ENCODE data around the gene IFIH1. TPM values are rescaled to one million over a fixed set of nuclear protein-coding genes. Genes with fewer than 3 reads are reported as not detected.

Gene IFIH1
- total RNA-seq, 3 donors from 2014 or later (not counting 1 experiment from before 2014, with no cell fraction given) = 36.7 to 57.4 (median 36.9) TPM

DNA sequence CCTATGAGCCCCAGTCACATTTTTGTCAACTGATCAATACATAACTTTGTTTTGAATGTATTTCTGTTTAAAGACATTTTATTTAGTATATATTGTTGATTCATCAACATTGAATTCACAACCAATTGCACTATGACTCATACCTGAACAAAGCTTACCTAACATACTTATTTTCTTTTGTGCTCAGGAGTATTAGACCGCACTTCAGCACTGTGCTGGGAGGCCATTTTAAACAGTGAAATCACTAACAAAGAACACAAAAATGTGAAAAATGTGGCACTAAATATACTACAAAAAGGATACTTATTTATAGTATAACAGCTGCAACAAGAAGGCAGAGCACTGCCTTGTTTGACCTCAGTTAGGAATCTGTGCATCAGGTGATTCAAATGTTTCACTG is 12.4 kb upstream of the IFIH1 start:
- Mint-ChIP-seq H3K36me3 (no peaks in the 10 kb centered on the region), H3K4me1 (peaks cover 0 to 5% of the 10 kb centered on the region in 2 donors), H3K27me3 (ENCODE audit: low read depth in 2 of 2) (peaks cover 0 to 7% of the 10 kb centered on the region in 2 donors), H3K4me3 (no peak overlapping the region), H3K9me3 (no peaks in the 10 kb centered on the region), H3K27ac (no peak overlapping the region)
- H3K9me3 ChIP-seq (ENCODE audit: control insufficient read depth, insufficient read depth, low read length) = no peaks in the 10 kb centered on the region
- ATAC-seq = no peak
- intact Hi-C loops (cut with micrococcal nuclease) = no loop called here
- H3K27ac ChIP-seq (ENCODE audit: low read length) = no peak overlapping the region
- peaks cover 6% of the 10 kb centered on the region for H3K4me1 ChIP-seq (ENCODE audit: control insufficient read depth, insufficient read depth, low read length)
- H3K27me3 ChIP-seq (ENCODE audit: control insufficient read depth, insufficient read depth, low read length) = no peaks in the 10 kb centered on the region
- TF ChIP-seq, protein P1, sequence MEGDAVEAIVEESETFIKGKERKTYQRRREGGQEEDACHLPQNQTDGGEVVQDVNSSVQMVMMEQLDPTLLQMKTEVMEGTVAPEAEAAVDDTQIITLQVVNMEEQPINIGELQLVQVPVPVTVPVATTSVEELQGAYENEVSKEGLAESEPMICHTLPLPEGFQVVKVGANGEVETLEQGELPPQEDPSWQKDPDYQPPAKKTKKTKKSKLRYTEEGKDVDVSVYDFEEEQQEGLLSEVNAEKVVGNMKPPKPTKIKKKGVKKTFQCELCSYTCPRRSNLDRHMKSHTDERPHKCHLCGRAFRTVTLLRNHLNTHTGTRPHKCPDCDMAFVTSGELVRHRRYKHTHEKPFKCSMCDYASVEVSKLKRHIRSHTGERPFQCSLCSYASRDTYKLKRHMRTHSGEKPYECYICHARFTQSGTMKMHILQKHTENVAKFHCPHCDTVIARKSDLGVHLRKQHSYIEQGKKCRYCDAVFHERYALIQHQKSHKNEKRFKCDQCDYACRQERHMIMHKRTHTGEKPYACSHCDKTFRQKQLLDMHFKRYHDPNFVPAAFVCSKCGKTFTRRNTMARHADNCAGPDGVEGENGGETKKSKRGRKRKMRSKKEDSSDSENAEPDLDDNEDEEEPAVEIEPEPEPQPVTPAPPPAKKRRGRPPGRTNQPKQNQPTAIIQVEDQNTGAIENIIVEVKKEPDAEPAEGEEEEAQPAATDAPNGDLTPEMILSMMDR (IDR thresholded peaks at IDR 0.05) = no peak
- no peaks in the 10 kb centered on the region for H3K36me3 ChIP-seq (ENCODE audit: control insufficient read depth, insufficient read depth, low read length)
- 100% methylated on average over 1 of the region's 1 CpG for WGBS (ENCODE audit: insufficient coverage)
- H3K4me3 ChIP-seq (ENCODE audit: low read length) = no peak overlapping the region
- DNase-seq = no peak

DNA sequence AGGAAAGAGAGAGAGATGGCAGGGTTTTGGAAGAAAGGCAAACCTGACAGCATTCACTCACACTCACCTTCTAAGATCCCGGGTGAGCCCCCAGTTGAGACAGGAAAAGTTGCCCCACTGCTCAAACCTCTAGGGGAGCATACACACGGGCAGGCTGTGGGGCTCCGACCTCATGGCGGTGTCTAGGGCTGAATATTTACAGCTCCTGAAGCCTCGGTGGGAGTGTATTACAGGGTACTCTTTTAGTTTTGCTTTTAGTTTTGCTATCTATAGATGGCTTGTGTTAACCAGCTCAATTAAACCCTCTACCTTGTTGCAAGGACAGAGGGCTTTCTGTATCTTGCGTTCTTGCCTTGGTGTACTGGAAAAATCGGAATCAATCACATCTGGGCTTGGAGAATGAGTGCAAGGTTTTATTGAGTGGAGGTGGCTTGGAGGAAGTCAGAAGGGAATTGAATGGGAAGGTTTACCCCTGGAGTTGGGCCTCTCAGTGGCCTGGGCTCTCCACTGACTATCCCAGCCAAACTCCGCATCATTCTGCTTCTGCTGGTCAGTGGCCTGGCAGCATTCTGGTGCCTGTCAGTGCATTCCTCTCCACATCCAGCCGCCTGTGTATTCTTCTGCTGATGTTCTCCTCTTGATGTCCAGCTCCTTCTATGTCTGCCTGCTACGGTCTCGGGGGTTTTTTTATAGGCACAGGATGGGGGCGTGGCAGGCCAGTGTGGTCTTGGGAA is 10.1 kb upstream of the IFIH1 start:
- WGBS (ENCODE audit: insufficient coverage) = 74% methylated on average over 12 of the region's 12 CpGs
- H3K27ac Mint-ChIP-seq = peak overlapping the region in 1 of 2 donors; percentile 65
- peaks cover 0 to 5% of the 10 kb centered on the region in 2 donors for H3K4me1 Mint-ChIP-seq
- intact Hi-C loops (cut with micrococcal nuclease) = no loop called here
- no peak overlapping the region for H3K4me3 Mint-ChIP-seq
- Histone ChIP-seq H3K9me3 (ENCODE audit: control insufficient read depth, insufficient read depth, low read length) (no peaks in the 10 kb centered on the region), H3K27ac (ENCODE audit: low read length) (no peak overlapping the region), H3K4me1 (ENCODE audit: control insufficient read depth, insufficient read depth, low read length) (peaks cover 6% of the 10 kb centered on the region), H3K27me3 (ENCODE audit: control insufficient read depth, insufficient read depth, low read length) (no peaks in the 10 kb centered on the region), H3K36me3 (ENCODE audit: control insufficient read depth, insufficient read depth, low read length) (no peaks in the 10 kb centered on the region), H3K4me3 (ENCODE audit: low read length) (no peak overlapping the region)
- no peaks in the 10 kb centered on the region for H3K36me3 Mint-ChIP-seq
- TF ChIP-seq, protein P1 (IDR thresholded peaks at IDR 0.05) = no peak
- no peaks in the 10 kb centered on the region for H3K9me3 Mint-ChIP-seq
- no peaks in the 10 kb centered on the region for H3K27me3 Mint-ChIP-seq (ENCODE audit: low read depth in 2 of 2)
- DNase-seq = no peak
- peak; percentile 44 to 78 (median 70) for ATAC-seq

DNA sequence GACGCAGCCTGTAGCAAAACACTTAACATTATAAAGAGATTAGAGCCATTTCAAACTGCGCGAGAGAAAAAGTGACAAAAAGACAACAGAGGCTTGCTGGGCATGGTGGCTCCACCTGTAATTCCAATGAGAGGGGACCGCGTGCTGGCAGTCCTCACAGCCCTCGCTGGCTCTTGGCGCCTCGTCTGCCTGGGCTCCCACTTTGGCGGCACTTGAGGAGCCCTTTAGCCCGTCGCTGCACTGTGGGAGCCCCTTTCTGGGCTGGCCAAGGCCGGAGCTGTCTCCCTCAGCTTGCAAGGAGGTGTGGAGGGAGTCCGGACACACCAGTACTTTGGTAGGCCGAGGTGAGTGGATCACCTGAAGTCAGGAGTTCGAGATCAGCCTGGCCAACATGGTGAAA is 9.3 kb upstream of the IFIH1 start:
- no peak overlapping the region for H3K27ac ChIP-seq (ENCODE audit: low read length)
- no peaks in the 10 kb centered on the region for H3K27me3 ChIP-seq (ENCODE audit: control insufficient read depth, insufficient read depth, low read length)
- no peak overlapping the region for H3K27ac Mint-ChIP-seq
- 94% methylated on average over 15 of the region's 15 CpGs for WGBS (ENCODE audit: insufficient coverage)
- H3K36me3 ChIP-seq (ENCODE audit: control insufficient read depth, insufficient read depth, low read length) = no peaks in the 10 kb centered on the region
- no peaks in the 10 kb centered on the region for H3K36me3 Mint-ChIP-seq
- no peak overlapping the region for H3K4me3 Mint-ChIP-seq
- peaks cover 6% of the 10 kb centered on the region for H3K4me1 ChIP-seq (ENCODE audit: control insufficient read depth, insufficient read depth, low read length)
- DNase-seq (no peak), ATAC-seq (no peak)
- no peak overlapping the region for H3K4me3 ChIP-seq (ENCODE audit: low read length)
- peaks cover 0 to 5% of the 10 kb centered on the region in 2 donors for H3K4me1 Mint-ChIP-seq
- TF ChIP-seq, protein P1 (IDR thresholded peaks at IDR 0.05) = no peak
- no peaks in the 10 kb centered on the region for H3K9me3 ChIP-seq (ENCODE audit: control insufficient read depth, insufficient read depth, low read length)
- no peaks in the 10 kb centered on the region for H3K27me3 Mint-ChIP-seq (ENCODE audit: low read depth in 2 of 2)
- intact Hi-C loops (cut with micrococcal nuclease) = no loop called here
- H3K9me3 Mint-ChIP-seq = no peaks in the 10 kb centered on the region
